Naive B cell (primary cell): Measurements from ENCODE around the gene CTSW. TPM values are rescaled to one million over a fixed set of nuclear protein-coding genes. Genes with fewer than 3 reads are reported as not detected.
"Not testable (repeated sequence)": the region's sequence is repeated elsewhere in the genome, so short reads cannot be mapped to it uniquely, and the experiment has no call there.

Experiments
- ATAC-seq, 2 donors: fragments of 150-1000 bp; cut with Tn5 transposase; 2 replicates each; pipeline ENCODE4 v1.10.0; 2021; ENCODE audit warnings: low read depth in 2 of 2, mild to moderate bottlenecking in 2 of 2, moderate library complexity in 2 of 2
- DNase-seq: peaks from one replicate; pipeline ENCODE4 v3.0.0; 2022
- H3K27ac Mint-ChIP-seq, 6 donors: one replicate each; pipeline ENCODE4 v1.8.0; 2020 to 2022; ENCODE audit warnings: mild to moderate bottlenecking in 6 of 6, mixed read lengths in 6 of 6, moderate library complexity in 5 of 6, inconsistent platforms in 2 of 6
- H3K27me3 Mint-ChIP-seq, 3 donors: one replicate each; pipeline ENCODE4 v1.8.0; 2021 to 2022; ENCODE audit warnings: mixed read lengths in 3 of 3, mild to moderate bottlenecking in 1 of 3
- H3K36me3 Mint-ChIP-seq, 2 donors: one replicate each; pipeline ENCODE4 v1.8.0; 2020 to 2022; ENCODE audit warnings: mixed read lengths in 2 of 2, inconsistent platforms in 1 of 2, mild to moderate bottlenecking in 1 of 2
- H3K4me1 Mint-ChIP-seq, 3 donors: one replicate each; pipeline ENCODE4 v1.8.0; 2020 to 2022; ENCODE audit warnings: mixed read lengths in 3 of 3, inconsistent platforms in 1 of 3, mild to moderate bottlenecking in 1 of 3, moderate library complexity in 1 of 3
- H3K4me3 Mint-ChIP-seq, 8 donors: one replicate each; pipeline ENCODE4 v1.8.0; 2020 to 2022; ENCODE audit warnings: mild to moderate bottlenecking in 8 of 8, mixed read lengths in 8 of 8, moderate library complexity in 8 of 8, inconsistent platforms in 2 of 8
- H3K9me3 Mint-ChIP-seq, 7 donors: one replicate each; pipeline ENCODE4 v1.8.0; 2020 to 2022; ENCODE audit warnings: mixed read lengths in 7 of 7, mild to moderate bottlenecking in 5 of 7, inconsistent platforms in 2 of 7, moderate library complexity in 1 of 7
- polyA plus RNA-seq, 6 donors: library from polyadenylated mRNA; unstranded; fragments of 300-500 nt; fragmentation: Illumina TruSeq; gene quantifications; one replicate each; pipeline ENCODE4 v1.2.3, GENCODE V29; 2021; ENCODE audit warnings: low read depth in 6 of 6

Gene CTSW, protein sequence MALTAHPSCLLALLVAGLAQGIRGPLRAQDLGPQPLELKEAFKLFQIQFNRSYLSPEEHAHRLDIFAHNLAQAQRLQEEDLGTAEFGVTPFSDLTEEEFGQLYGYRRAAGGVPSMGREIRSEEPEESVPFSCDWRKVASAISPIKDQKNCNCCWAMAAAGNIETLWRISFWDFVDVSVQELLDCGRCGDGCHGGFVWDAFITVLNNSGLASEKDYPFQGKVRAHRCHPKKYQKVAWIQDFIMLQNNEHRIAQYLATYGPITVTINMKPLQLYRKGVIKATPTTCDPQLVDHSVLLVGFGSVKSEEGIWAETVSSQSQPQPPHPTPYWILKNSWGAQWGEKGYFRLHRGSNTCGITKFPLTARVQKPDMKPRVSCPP
- 1 to 10 TPM in 5 of 6 donors, under 1 TPM in 1; 0.68 to 7.2 (median 3.0) TPM for polyA plus RNA-seq

DNA sequence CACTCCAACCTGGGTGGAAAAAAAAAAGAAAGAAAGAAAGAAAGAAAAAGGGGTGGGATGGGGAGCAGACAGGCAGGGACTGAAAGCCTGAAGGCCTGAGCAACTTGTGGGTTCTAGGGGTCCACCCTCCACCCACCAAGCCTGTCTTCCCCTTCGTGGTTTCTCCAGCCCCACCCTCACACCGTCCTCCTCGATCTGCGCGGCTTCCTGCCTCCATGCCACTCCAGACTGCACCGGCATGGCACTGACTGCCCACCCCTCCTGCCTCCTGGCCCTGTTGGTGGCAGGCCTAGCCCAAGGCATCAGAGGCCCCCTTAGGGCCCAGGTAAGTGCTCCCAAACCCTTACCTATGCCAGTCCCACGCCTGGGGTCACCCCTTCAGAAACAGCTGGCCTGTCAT lies at the start of gene CTSW:
Gene CTSW (plus strand): TSS at position 221 of the 400 bp plus-strand sequence. CDS start 18 bp downstream, at position 239.
- Mint-ChIP-seq H3K36me3 (peaks cover 0 to 3% of the 10 kb centered on the region in 2 donors), H3K4me1 (peaks cover 8 to 23% (median 11%) of the 10 kb centered on the region in 3 donors), H3K9me3 (no peaks in the 10 kb centered on the region), H3K4me3 (peak within 1 kb of the TSS in 1 of 8 donors; percentile 27), H3K27me3 (no peaks in the 10 kb centered on the region), H3K27ac (peak within 1 kb of the TSS in 2 of 6 donors; percentile 29 to 81)
- DNase-seq (no peak), ATAC-seq (no peak)

DNA sequence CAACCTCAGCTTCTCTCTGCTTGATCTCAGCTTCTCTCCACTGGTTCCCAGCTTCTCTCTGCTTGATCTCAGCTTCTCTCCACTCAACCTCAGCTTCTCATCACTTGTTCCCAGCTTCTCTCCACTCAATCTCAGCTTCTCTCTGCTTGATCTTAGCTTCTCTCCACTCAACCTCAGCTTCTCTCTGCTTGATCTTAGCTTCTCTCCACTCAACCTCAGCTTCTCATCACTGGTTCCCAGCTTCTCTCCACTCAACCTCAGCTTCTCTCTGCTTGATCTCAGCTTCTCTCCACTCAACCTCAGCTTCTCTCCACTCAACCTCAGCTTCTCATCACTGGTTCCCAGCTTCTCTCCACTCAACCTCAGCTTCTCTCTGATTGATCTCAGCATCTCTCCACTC lies 47.4 kb upstream of the CTSW start:
- not testable (repeated sequence) for DNase-seq, ATAC-seq, H3K9me3 Mint-ChIP-seq, H3K36me3 Mint-ChIP-seq, H3K27me3 Mint-ChIP-seq
- peaks cover 2 to 16% (median 7%) of the 10 kb centered on the region in 3 donors for H3K4me1 Mint-ChIP-seq
- H3K4me3 Mint-ChIP-seq, result peak overlapping the region in 3 of 8 donors; percentile 1 to 29 (median 9)
- H3K27ac Mint-ChIP-seq, result peak overlapping the region in 1 of 6 donors; percentile 80

DNA sequence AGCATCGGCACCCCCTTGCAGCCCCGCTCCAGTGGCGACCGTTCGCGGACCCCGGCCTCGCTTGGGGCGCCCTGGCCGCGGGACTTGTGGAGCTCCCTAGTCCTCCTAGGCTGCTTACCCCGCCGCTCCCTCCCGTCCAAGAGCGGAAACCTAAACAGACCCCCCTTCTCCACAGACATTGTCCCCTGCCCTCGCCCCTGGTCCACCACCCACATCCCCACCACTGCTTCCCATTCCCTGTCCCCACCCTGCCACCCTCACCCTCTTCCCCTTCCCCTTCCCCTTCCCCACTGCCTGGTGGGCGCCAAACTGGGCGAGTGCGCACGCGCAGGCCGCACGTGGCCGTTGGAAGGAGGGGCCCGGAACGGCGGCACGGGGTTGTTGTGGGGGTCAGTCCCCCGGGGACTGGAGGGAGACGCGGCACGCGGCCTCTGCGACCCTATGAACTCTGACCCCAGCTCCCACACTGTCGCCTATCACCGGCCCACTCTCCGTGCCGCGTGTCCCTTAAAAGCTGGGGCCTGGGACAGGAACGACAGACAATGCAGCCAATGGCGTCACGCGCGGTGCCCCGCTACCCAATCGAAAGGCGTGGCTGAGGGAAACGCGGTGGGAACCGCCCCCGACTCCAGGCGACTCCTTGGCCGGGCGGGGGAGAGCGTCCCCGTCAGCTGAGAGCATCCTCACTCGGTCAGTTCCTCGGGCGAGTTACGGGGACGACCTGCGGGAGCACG lies 46.2 kb upstream of the CTSW start, which contains the start of gene SNX32:
Gene SNX32 (plus strand): TSS at position 667 of the 734 bp plus-strand sequence. CDS start 103 bp downstream, outside the sequence.
- no peak within 1 kb of the TSS for H3K4me3 Mint-ChIP-seq
- no peaks in the 10 kb centered on the region for H3K36me3 Mint-ChIP-seq
- peaks cover 2 to 16% (median 7%) of the 10 kb centered on the region in 3 donors for H3K4me1 Mint-ChIP-seq
- peaks cover 0 to 6% (median 0%) of the 10 kb centered on the region in 7 donors for H3K9me3 Mint-ChIP-seq
- peak; percentile 94 for DNase-seq
- peak within 1 kb of the TSS in 4 of 6 donors; percentile 67 to 93 (median 80) for H3K27ac Mint-ChIP-seq
- peak; percentile 98 to 99 for ATAC-seq
- H3K27me3 Mint-ChIP-seq, result no peaks in the 10 kb centered on the region

DNA sequence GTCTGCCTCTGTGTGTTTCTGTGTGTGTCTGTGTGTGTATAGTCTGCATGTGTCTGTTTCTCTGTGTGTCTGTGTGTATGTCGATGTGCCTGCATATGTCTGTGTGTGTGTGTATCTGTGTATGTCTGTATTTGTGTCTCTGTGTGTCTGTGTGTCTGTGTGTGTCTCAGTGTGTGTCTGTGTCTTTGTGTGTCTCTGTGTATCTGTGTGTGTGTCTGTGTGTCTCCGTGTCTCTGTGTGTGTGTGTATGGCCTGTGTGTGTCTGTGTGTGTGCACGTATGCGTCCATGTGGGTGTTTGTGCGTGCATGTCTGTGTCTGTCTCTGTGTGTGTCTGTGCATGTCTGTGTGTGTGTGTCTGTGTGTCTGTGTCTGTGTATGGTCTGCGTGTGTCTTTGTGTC lies 45.4 kb upstream of the CTSW start:
- no peak for DNase-seq
- ATAC-seq, result peak in 1 of 2 donors; percentile 2
- Mint-ChIP-seq H3K36me3 (no peaks in the 10 kb centered on the region), H3K9me3 (peaks cover 0 to 6% (median 0%) of the 10 kb centered on the region in 7 donors), H3K27me3 (no peaks in the 10 kb centered on the region), H3K27ac (no peak overlapping the region), H3K4me1 (peaks cover 2 to 16% (median 7%) of the 10 kb centered on the region in 3 donors), H3K4me3 (no peak overlapping the region)

DNA sequence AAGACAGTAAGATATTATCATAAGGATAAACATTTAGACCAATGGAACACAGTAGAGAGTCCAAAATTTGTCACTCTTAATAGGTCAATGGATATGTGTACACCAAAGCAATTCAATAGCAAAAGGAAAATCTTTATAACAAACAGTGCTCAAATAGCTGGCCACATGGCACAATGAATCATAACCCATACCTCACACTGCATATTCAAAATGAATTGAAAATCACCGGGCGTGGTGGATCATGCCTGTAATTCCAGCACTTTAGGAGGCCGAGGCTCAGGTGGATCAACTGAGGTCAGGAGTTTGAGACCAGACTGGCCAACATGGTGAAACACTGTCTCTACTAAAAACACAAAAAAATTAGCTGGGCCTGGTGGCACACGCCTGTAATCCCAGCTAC lies 37.5 kb upstream of the CTSW start:
- no peak overlapping the region for H3K27ac Mint-ChIP-seq
- ATAC-seq (no peak), DNase-seq (no peak)
- H3K9me3 Mint-ChIP-seq, result no peaks in the 10 kb centered on the region
- H3K36me3 Mint-ChIP-seq, result no peaks in the 10 kb centered on the region
- no peak overlapping the region for H3K4me3 Mint-ChIP-seq
- no peaks in the 10 kb centered on the region for H3K4me1 Mint-ChIP-seq
- H3K27me3 Mint-ChIP-seq, result no peaks in the 10 kb centered on the region

DNA sequence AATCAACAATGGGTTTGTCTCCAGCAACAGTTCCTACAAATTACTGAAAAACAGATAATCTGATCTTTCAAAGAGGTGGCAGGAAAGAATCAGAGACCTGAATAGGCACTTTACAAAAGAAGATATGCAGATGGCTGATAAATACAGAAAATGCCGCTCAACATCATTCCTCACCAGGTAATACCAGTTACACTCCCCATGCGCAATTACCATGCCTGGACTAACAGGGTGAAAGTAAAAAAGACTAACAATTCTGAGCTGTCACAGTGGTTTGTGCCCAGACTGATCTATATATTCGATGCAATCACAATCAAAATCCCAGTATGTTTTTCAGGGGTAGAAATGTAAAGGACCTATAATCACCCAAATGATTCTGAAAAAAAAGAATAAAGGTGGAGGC lies 35.8 kb upstream of the CTSW start:
- Mint-ChIP-seq H3K4me1 (no peaks in the 10 kb centered on the region), H3K27ac (peak overlapping the region in 1 of 6 donors; percentile 42), H3K9me3 (no peaks in the 10 kb centered on the region), H3K36me3 (no peaks in the 10 kb centered on the region), H3K4me3 (no peak overlapping the region), H3K27me3 (no peaks in the 10 kb centered on the region)
- ATAC-seq (no peak), DNase-seq (no peak)

DNA sequence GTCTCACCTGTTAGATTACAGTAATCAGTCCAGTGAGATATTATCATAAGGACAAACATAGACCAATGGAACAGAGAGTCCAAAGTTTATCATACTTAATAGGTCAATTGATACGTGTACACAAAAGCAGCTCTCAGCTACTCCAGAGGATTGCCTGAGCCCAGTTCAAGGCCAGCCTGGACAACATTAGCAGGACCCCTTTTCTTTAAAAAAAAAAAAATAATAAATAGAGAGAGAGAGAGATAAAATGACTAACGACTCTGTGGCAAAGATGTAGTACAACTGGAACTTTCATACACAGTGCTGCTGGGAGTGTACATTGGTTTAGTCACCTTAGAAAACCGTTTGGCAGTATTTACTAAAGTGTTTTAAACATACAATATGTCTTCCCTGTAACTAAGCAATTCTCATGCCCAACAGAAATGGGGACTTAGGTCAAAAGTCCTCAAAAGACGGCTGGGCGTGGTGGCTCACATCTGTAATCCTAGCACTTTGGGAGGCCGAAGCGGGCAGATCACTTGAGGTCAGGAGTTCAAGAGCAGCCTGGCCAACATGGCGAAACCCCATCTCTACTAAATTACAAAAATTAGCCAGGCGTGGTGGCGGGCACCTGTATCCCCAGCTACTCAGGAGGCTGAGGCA lies 35.3 kb upstream of the CTSW start:
- no peaks in the 10 kb centered on the region for H3K9me3 Mint-ChIP-seq
- ATAC-seq, result no peak
- DNase-seq, result no peak
- H3K4me3 Mint-ChIP-seq, result no peak overlapping the region
- H3K4me1 Mint-ChIP-seq, result no peaks in the 10 kb centered on the region
- no peaks in the 10 kb centered on the region for H3K27me3 Mint-ChIP-seq
- no peaks in the 10 kb centered on the region for H3K36me3 Mint-ChIP-seq
- H3K27ac Mint-ChIP-seq, result peak overlapping the region in 1 of 6 donors; percentile 9

DNA sequence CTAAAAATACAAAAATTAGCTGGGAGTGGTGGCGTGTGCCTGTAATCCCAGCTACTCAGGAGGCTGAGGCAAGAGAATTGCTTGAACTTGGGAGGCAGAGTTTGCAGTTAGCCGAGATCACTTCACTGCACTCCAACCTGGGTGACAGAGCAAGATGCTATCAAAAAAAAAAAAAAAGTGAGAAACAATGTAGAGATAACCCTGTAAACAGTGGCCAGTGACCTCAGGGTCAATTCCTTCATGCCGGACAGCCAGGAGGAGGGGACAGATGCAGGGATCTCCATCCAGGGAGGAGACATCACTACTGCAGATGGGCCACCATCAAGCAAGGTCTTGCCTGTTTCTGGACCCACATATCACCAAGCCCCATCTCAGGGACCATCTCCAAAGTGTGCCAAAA lies 31.9 kb upstream of the CTSW start:
- ATAC-seq (no peak), DNase-seq (no peak)
- Mint-ChIP-seq H3K4me1 (peaks cover 4 to 5% (median 4%) of the 10 kb centered on the region in 3 donors), H3K27ac (no peak overlapping the region), H3K27me3 (no peaks in the 10 kb centered on the region), H3K4me3 (no peak overlapping the region), H3K9me3 (no peaks in the 10 kb centered on the region), H3K36me3 (peaks cover 7 to 8% of the 10 kb centered on the region in 2 donors)

DNA sequence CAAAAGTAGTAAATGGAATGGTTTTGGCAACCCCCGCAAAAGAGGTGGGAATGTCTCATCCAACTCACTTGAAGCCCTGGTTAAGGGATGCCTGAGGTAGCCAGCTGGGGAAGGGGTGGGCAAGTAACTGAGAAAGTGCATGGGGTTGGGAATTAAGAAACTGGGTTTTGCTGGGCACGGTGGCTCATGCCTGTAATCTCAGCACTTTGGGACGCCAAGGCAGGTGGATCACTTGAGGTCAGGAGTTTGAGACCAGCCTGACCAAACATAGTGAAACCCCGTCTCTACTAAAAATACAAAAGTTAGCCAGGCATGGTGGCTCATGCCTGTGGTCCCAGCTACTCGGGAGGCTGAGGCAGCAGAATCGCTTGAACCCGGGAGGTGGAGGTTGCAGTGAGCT lies 30.9 kb upstream of the CTSW start:
- H3K27me3 Mint-ChIP-seq, H3K27ac Mint-ChIP-seq, DNase-seq, H3K9me3 Mint-ChIP-seq, H3K4me3 Mint-ChIP-seq, ATAC-seq: not testable (repeated sequence)
- Mint-ChIP-seq H3K36me3 (peaks cover 7 to 15% of the 10 kb centered on the region in 2 donors), H3K4me1 (peaks cover 9 to 11% (median 10%) of the 10 kb centered on the region in 3 donors)

DNA sequence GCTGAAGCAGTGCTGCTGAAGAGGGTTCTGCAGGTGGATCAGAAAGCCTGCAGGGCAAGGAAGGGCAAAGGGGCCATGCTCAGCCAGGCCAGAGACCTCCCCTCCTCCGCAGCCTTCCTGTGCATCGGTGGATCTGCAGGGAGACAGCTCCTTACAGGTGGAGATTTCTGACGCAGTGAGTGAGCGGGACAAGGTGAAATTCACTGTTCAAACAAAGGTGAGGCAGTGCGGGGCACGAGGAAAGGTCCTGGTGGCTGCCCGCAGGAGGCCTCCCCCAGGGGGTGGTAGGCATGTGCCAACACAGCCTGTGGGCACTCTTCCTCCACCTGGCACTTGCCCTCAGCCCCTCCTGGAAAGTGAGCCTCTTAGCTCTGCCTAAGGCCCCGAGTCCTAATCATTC lies 30.3 kb upstream of the CTSW start:
- H3K36me3 Mint-ChIP-seq, result peaks cover 9 to 19% of the 10 kb centered on the region in 2 donors
- H3K4me3 Mint-ChIP-seq, result no peak overlapping the region
- no peak overlapping the region for H3K27ac Mint-ChIP-seq
- ATAC-seq, result no peak
- H3K27me3 Mint-ChIP-seq, result no peaks in the 10 kb centered on the region
- H3K9me3 Mint-ChIP-seq, result no peaks in the 10 kb centered on the region
- no peak for DNase-seq
- H3K4me1 Mint-ChIP-seq, result peaks cover 13 to 17% (median 16%) of the 10 kb centered on the region in 3 donors

DNA sequence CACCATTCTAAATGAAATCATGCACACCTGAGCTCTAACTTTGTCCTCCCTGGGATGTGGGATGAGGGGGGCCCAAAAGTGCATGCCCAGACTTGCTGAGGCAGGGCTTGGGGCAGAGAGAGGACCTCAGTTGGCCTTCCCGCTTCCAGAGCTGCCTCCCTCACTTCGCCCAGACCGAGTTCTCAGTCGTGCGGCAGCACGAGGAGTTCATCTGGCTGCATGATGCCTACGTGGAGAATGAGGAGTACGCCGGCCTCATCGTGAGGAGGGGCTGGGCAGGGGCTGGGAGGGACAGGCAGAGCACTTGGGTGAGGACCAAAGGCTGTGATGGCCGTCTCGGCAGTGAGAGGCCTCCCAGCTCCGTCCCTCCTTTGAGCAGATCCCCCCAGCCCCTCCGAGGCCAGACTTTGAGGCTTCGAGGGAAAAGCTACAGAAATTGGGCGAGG lies 29.8 kb upstream of the CTSW start:
- Mint-ChIP-seq H3K36me3 (peaks cover 13 to 23% of the 10 kb centered on the region in 2 donors), H3K27me3 (no peaks in the 10 kb centered on the region), H3K9me3 (no peaks in the 10 kb centered on the region), H3K4me1 (peaks cover 18 to 22% (median 19%) of the 10 kb centered on the region in 3 donors), H3K27ac (no peak overlapping the region), H3K4me3 (no peak overlapping the region)
- no peak for DNase-seq
- ATAC-seq, result no peak

DNA sequence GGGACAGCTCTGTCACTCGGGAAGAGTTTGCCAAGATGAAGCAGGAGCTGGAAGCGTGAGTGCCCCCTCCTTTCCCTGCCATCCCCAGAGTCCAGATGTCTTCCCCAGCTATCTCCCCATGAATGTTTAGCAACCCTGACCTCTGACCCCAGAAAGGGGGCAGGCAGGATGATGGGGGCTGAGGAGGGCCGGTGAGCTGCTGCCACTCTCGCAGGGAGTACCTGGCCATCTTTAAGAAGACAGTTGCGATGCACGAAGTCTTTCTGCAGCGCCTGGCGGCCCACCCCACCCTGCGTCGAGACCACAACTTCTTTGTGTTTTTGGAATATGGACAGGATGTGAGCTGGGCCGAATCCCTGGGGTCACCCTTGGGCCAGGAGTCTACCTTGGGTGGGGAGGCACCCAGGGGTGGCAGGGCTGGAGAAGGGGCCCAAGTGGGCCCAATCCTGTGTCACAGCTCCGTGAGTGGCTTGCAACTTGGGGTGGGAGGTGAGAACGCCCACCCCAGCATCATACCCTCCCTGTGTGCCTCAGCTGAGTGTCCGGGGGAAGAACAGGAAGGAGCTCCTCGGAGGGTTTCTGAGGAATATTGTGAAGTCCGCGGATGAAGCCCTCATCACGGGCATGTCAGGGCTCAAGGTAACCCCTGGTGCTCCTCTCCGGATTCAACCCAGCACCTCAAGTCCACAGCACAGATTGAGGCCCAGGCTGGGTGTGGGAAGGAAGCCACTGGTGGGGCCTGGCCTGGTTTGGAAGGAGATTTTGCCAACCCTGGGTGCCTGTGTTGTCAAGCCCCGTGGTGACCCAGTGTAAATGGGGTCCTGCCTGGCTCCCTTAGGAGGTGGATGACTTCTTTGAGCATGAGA lies 29.2 kb upstream of the CTSW start:
- peaks cover 20 to 26% (median 23%) of the 10 kb centered on the region in 3 donors for H3K4me1 Mint-ChIP-seq
- no peak for ATAC-seq
- no peak for DNase-seq
- H3K27ac Mint-ChIP-seq, result peak overlapping the region in 1 of 6 donors; percentile 56
- no peak overlapping the region for H3K4me3 Mint-ChIP-seq
- H3K27me3 Mint-ChIP-seq, result no peaks in the 10 kb centered on the region
- no peaks in the 10 kb centered on the region for H3K9me3 Mint-ChIP-seq
- H3K36me3 Mint-ChIP-seq, result peaks cover 14 to 26% of the 10 kb centered on the region in 2 donors
